WI38 (cell line): Measurements from ENCODE around the gene TMEFF1.

Experiments
- H3K4me3 ChIP-seq: 2 replicates; pipeline ENCODE4 v1.5.1; 2011; ENCODE audit warnings: low read depth, mild to moderate bottlenecking, control low read depth, low read length
- TF ChIP-seq, protein P1 (sequence below): IDR thresholded peaks from 2 replicates; pipeline ENCODE4 v1.5.1; 2012; ENCODE audit warnings: low read depth, mild to moderate bottlenecking, control low read depth, low read length

The TMEFF1 gene

DNA sequence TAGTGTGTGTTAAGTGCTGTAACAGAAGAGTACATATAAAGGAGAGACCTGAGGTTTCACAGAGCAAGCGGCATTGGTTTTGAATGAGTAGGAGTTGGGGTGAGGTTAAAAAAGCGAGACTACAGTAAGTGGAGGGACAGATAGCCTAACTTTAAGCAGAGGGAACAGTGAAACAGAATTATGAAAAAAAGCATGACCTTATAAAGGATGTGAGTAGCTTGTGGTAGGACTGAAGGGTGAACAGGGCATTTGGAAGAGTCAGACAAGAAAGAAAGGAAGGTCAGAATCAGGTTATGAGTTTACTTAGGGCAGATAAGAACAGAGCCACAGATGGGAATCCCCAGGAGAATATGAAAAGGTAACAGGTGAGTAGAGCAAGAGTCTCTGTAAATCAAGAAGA lies 23.5 kb upstream of the TMEFF1 start:
- no peak overlapping the region for H3K4me3 ChIP-seq

DNA sequence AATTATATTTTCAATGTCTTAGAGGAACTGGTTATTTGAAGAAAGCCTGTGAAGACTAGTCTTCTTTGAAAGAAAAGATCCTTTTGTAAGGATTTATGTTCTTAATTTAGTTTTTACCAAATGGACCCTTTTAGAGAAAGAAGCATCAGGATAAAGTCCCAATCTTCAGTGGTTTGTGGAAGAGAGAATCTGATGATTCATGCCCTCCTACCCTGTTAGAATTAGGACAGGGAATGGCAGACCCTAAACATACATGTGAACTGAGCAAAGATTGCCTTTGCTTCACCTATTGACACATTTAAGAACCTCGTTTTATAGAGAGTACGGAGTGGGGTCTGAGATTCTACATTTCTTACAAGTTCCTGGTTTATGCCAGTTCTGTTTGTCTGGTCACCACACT lies 20.1 kb upstream of the TMEFF1 start:
- no peak overlapping the region for H3K4me3 ChIP-seq
- TF ChIP-seq, protein P1, sequence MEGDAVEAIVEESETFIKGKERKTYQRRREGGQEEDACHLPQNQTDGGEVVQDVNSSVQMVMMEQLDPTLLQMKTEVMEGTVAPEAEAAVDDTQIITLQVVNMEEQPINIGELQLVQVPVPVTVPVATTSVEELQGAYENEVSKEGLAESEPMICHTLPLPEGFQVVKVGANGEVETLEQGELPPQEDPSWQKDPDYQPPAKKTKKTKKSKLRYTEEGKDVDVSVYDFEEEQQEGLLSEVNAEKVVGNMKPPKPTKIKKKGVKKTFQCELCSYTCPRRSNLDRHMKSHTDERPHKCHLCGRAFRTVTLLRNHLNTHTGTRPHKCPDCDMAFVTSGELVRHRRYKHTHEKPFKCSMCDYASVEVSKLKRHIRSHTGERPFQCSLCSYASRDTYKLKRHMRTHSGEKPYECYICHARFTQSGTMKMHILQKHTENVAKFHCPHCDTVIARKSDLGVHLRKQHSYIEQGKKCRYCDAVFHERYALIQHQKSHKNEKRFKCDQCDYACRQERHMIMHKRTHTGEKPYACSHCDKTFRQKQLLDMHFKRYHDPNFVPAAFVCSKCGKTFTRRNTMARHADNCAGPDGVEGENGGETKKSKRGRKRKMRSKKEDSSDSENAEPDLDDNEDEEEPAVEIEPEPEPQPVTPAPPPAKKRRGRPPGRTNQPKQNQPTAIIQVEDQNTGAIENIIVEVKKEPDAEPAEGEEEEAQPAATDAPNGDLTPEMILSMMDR = no peak

More for the DNA sequence above, 23.5 kb upstream of the TMEFF1 start:
- TF ChIP-seq, protein P1 = no peak

DNA sequence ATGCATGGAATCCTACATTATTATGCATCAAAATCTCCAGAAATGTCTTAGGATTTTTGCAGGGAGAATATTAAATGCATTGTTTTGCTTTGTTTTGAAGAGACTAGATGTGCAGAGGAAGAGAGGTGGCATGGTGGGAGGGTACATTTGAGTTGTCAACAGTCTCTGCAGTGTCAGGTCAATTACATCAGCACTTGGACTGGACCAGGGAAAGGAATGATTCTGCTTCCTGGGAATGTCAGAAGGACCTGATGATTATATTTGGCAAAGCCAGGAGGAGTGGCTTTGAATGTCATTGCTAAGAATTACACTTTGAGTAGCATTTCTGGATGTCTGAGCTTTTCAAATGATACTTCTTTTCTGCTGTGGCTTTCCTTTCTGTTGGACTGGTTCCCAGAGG lies 17.5 kb upstream of the TMEFF1 start:
- TF ChIP-seq, protein P1 = no peak
- H3K4me3 ChIP-seq = no peak overlapping the region

DNA sequence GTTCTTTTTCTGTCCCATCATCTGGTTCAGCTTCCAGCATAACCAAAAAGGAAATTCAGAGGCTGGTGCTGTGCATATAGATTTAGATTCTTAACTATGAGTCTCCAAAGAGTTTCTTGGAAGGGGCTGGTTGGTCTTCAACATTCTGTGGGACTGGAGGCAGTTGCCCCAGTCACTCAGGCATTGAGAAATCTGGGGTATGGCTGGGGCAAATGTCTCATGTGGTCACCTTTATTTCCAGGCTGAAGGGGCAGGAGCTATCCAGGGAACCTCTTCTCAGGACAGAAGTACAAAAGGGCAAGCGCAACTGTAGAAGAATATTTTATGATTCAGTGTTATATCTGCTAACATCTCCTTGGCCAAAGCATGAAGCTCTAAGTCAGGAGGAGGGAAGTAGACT lies 15.4 kb upstream of the TMEFF1 start:
- TF ChIP-seq, protein P1 = no peak
- H3K4me3 ChIP-seq = no peak overlapping the region

DNA sequence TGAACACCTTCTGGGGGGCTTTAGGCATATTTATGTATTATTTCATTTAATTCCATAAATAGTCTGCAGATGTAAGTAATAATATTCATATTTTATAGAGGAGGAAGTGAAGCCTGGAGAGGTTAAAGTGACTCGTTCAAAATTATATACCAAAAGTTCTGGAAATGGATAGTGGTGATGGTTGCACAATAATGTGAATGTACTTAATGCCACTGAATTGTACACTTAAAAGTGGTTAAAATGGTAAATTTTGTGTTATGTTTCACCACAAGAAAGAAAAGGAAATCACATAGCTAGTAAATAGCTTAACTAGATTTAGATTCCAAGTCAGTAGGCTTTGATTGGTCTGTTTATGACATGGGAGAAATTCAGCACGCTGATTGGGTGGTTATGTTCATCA lies 13.0 kb upstream of the TMEFF1 start:
- H3K4me3 ChIP-seq = no peak overlapping the region
- TF ChIP-seq, protein P1 = no peak

DNA sequence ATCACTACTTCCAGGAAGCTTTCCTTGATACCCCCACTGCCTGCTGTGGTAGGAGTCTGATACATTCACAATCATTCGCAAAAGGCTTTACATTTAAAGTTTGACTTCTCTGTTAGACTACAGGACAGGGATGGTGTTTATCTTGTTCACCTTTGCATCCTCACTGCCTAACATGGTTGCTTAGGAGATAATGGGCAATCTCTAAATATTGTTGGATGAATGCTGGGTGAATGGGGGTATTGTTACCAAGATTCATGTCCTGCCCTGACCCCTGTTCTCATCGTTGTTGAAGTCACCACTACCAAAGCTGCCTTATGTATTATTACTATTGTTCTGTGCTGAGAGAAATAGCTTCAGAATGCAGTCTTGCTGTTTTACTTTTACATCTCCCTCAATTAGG lies 7.7 kb upstream of the TMEFF1 start:
- TF ChIP-seq, protein P1 = no peak

DNA sequence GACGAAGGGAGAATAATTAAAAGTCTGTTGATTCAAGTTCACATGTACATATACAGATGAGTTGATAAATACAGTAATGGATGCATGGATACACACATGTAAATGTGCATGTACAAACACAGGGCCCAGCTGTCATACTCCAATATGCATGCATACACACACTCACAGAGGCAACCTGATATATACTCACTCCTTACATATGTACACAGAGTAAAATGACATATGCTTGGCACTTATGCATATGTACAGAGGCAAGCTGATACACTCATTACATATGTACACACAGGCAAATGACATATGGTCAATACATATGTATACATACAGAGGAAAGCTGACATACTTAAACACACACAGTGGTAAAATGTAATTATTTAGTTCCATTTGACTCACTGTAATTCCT lies 7.2 kb upstream of the TMEFF1 start:
- TF ChIP-seq, protein P1 = no peak
- H3K4me3 ChIP-seq = no peak overlapping the region

More for the DNA sequence above, 7.7 kb upstream of the TMEFF1 start:
- H3K4me3 ChIP-seq = no peak overlapping the region
